ENCODE measurements around the gene SUPT16H. TPM values are rescaled to one million over a fixed set of nuclear protein-coding genes. Genes with fewer than 3 reads are reported as not detected.

The SUPT16H gene
- total RNA-seq, 1 experiment from 2014 or later: 210 TPM

GRCh38 chr14:21320913-21321312 is 62.9 kb downstream of the SUPT16H start:
- peaks cover 3% of the 10 kb centered on the region; the same call in 1 of the 2 replicates for H3K4me1 ChIP-seq (ENCODE audit: insufficient read depth, low read length)
- no peak overlapping the region for H3K14ac ChIP-seq (ENCODE audit: insufficient read depth, low read length)
- H3K56ac ChIP-seq (ENCODE audit: insufficient read length, low read depth, low read length): no peak overlapping the region
- no peaks in the 10 kb centered on the region for H3K23me2 ChIP-seq (ENCODE audit: insufficient read length, low read depth, low read length, poor library complexity, severe bottlenecking)
- Mint-ChIP-seq H3K9me3 (peaks cover 0 to 2% of the 10 kb centered on the region in 2 experiments; a peak in 1 of 5 replicates), H3K27me3 (ENCODE audit: low read depth) (no peaks in the 10 kb centered on the region; the same call in none of the 2 replicates), H3K4me1 (peaks cover 14 to 15% of the 10 kb centered on the region in 2 experiments), H3K4me3 (no peak overlapping the region), H3K27ac (no peak overlapping the region), H3K36me3 (ENCODE audit: insufficient read depth in 1 of 3, low read depth in 3 of 3) (no peaks in the 10 kb centered on the region)
- no peak overlapping the region for H3K4ac ChIP-seq (ENCODE audit: low read depth, low read length)
- H4K20me1 ChIP-seq (ENCODE audit: control insufficient read depth, insufficient read depth, insufficient read length): no peaks in the 10 kb centered on the region
- no peak overlapping the region for H2BK15ac ChIP-seq (ENCODE audit: low read depth, low read length)
- no peak overlapping the region for H3K4me2 ChIP-seq (ENCODE audit: insufficient read depth, insufficient read length, low read length)
- no peaks in the 10 kb centered on the region for H3K27me3 ChIP-seq (ENCODE audit: insufficient read depth, low read length)
- no peak overlapping the region for H2BK5ac ChIP-seq (ENCODE audit: insufficient read length, low read length)
- no peak overlapping the region for H3T11ph ChIP-seq (ENCODE audit: low read length)
- H3K9me3 ChIP-seq (ENCODE audit: control insufficient read depth, low read depth, low read length): no peaks in the 10 kb centered on the region
- H3K79me2 ChIP-seq (ENCODE audit: insufficient read depth, low read length): no peaks in the 10 kb centered on the region
- no peak for TF ChIP-seq CTCF (conservative IDR thresholded peaks at IDR 0.05)
- no CpG with 5 or more reads among the region's 2 CpGs for WGBS (ENCODE audit: extremely low coverage, insufficient read length, low lambda C conversion rate)
- H2AK5ac ChIP-seq (ENCODE audit: insufficient read length, low read length): no peak overlapping the region
- H2AFZ ChIP-seq (ENCODE audit: low read length): no peak overlapping the region
- no peaks in the 10 kb centered on the region for H3K79me1 ChIP-seq (ENCODE audit: insufficient read depth, low read depth, low read length, poor library complexity, severe bottlenecking)
- no peak overlapping the region for H3K9ac ChIP-seq (ENCODE audit: extremely low read depth, insufficient read length, low read length)
- H3K18ac ChIP-seq (ENCODE audit: insufficient read length, low read depth, low read length): no peak overlapping the region
- no peak overlapping the region for H4K8ac ChIP-seq (replicated peaks; ENCODE audit: insufficient read length, low read depth, low read length)
- DNase-seq: no peak
- no peak overlapping the region for H4K5ac ChIP-seq (ENCODE audit: insufficient read length, low read depth, low read length)
- no peak overlapping the region for H3K23ac ChIP-seq (ENCODE audit: insufficient read length, low read depth, low read length)
- H2BK12ac ChIP-seq (ENCODE audit: insufficient read length, low read depth, low read length): no peak overlapping the region
- H4K91ac ChIP-seq (ENCODE audit: insufficient read length, low read depth, low read length): no peak overlapping the region
- H2BK20ac ChIP-seq (ENCODE audit: low read depth, low read length, poor library complexity, severe bottlenecking): no peak overlapping the region
- H2BK120ac ChIP-seq (ENCODE audit: low read depth, low read length, poor library complexity, severe bottlenecking): no peak overlapping the region
- no peak overlapping the region for H3K27ac ChIP-seq (ENCODE audit: insufficient read length, low read depth, low read length)
